BJ (cell line): ENCODE data around the gene RGS14. TPM values are rescaled to one million over a fixed set of nuclear protein-coding genes. Genes with fewer than 3 reads are reported as not detected.

Source experiments
- CTCF ChIA-PET: fragments of 350-600 bp; formaldehyde crosslinking; extraction: SDS; loops from one replicate; lab custom pipeline; 2021; ENCODE audit warnings: antibody characterized with exemption, inconsistent platforms; lab: Yijun Ruan, JAX
- POLR2A ChIA-PET: fragments of 300-600 bp; sonication (Branson Sonifier 250); formaldehyde crosslinking; extraction: SDS; loops from one replicate; lab custom pipeline; 2021; ENCODE audit warnings: antibody characterized with exemption; lab: Charles Lee
- DNase-seq: peaks from one replicate; pipeline ENCODE4 v3.0.0-alpha.2; 2011; ENCODE audit warnings: low read depth
- H3K27me3 ChIP-seq: 2 replicates; pipeline ENCODE4 v1.6.0; 2011; ENCODE audit warnings: low read length; ENCODE audit not compliant: control insufficient read depth, insufficient read depth
- H3K36me3 ChIP-seq: 2 replicates; pipeline ENCODE4 v1.5.1; 2011; ENCODE audit warnings: low read length; ENCODE audit not compliant: control insufficient read depth, insufficient read depth
- H3K4me3 ChIP-seq: 2 replicates; pipeline ENCODE4 v1.5.1; 2011; ENCODE audit warnings: low read depth, mild to moderate bottlenecking, control low read depth, low read length
- polyA plus RNA-seq: library from polyadenylated mRNA; depleted of rRNA; stranded (reverse); fragments of >200 nt; gene quantifications from 2 replicates; pipeline ENCODE4 v1.2.3, GENCODE V29; 2011
- TF ChIP-seq, protein P1 (sequence below): IDR thresholded peaks from 2 replicates; pipeline ENCODE4 v1.5.1; 2011; ENCODE audit warnings: low read depth, mild to moderate bottlenecking, control low read depth, inconsistent platforms, low read length, moderate library complexity; ENCODE audit not compliant: insufficient read depth

RGS14 gene
- polyA plus RNA-seq, 1 experiment: 6.0 TPM

DNA sequence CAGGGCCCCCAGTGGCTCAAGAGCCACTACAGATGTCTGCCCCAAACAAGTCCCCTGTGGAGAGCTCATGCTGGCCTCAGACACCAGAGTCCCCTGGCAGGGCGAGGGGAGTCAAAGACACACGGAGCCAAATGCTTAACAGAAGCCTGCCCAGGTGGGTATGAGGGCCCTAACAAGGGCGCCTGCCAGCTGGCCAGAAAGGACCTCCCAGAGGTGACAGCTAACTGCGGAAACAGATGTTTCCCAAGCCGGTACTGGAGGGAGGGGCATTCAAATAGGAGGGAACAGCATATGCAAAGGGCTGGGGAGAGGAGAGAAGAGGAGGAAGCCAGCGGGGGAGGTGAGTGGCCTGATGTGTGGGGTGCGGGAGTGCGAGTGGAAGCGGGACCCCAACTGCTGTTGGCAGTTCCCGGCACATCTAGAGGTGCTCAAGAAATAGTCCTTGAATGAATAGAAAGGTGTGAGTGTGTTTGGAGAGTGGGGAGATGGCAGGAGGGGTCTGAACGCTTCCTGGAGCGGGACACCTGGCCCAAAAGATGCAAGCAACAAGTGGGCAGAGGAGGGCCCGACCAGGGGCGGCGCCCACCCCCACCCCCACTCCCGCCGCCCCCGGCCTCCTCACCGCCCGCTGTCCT is 46.9 kb upstream of the RGS14 start:
- POLR2A ChIA-PET: no interaction called here
- Histone ChIP-seq H3K27me3 (no peaks in the 10 kb centered on the region), H3K4me3 (peak overlapping the region; percentile 66), H3K36me3 (peaks cover 6% of the 10 kb centered on the region)
- TF ChIP-seq, protein P1, sequence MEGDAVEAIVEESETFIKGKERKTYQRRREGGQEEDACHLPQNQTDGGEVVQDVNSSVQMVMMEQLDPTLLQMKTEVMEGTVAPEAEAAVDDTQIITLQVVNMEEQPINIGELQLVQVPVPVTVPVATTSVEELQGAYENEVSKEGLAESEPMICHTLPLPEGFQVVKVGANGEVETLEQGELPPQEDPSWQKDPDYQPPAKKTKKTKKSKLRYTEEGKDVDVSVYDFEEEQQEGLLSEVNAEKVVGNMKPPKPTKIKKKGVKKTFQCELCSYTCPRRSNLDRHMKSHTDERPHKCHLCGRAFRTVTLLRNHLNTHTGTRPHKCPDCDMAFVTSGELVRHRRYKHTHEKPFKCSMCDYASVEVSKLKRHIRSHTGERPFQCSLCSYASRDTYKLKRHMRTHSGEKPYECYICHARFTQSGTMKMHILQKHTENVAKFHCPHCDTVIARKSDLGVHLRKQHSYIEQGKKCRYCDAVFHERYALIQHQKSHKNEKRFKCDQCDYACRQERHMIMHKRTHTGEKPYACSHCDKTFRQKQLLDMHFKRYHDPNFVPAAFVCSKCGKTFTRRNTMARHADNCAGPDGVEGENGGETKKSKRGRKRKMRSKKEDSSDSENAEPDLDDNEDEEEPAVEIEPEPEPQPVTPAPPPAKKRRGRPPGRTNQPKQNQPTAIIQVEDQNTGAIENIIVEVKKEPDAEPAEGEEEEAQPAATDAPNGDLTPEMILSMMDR: no peak
- CTCF ChIA-PET: interaction anchor here (1.0 to 6.8 kb wide), 13 partner anchors 8 to 239 kb away, joined by 3 to 38 read pairs (median 7); partner anchors contain the start of gene GRK6
- DNase-seq: no peak

DNA sequence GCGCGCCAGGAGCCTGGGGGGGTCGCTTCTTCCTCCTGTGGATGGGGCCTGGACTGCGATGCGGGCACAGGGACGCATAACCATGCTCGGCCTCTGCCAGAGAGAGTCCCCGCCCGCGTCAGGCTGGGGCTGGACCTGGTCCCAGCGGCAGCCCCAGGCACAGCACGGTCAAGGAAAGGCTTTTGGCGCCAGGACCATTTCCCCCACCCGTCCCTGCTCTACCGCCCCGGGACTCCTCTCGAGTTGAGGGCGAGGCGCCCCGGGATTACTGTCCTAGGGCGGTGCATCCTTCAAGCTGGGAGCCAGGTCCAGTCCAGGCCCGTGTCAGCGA is 46.4 kb upstream of the RGS14 start:
- H3K4me3 ChIP-seq: peak overlapping the region; percentile 66
- TF ChIP-seq, protein P1: no peak
- ChIA-PET CTCF (interaction anchor here (3.2 to 6.8 kb wide), 3 partner anchors 142 to 197 kb away, joined by 12 to 38 read pairs (median 34); no protein-coding TSS in a partner anchor), POLR2A (no interaction called here)
- no peak for DNase-seq
- H3K36me3 ChIP-seq: peaks cover 5% of the 10 kb centered on the region
- no peaks in the 10 kb centered on the region for H3K27me3 ChIP-seq

DNA sequence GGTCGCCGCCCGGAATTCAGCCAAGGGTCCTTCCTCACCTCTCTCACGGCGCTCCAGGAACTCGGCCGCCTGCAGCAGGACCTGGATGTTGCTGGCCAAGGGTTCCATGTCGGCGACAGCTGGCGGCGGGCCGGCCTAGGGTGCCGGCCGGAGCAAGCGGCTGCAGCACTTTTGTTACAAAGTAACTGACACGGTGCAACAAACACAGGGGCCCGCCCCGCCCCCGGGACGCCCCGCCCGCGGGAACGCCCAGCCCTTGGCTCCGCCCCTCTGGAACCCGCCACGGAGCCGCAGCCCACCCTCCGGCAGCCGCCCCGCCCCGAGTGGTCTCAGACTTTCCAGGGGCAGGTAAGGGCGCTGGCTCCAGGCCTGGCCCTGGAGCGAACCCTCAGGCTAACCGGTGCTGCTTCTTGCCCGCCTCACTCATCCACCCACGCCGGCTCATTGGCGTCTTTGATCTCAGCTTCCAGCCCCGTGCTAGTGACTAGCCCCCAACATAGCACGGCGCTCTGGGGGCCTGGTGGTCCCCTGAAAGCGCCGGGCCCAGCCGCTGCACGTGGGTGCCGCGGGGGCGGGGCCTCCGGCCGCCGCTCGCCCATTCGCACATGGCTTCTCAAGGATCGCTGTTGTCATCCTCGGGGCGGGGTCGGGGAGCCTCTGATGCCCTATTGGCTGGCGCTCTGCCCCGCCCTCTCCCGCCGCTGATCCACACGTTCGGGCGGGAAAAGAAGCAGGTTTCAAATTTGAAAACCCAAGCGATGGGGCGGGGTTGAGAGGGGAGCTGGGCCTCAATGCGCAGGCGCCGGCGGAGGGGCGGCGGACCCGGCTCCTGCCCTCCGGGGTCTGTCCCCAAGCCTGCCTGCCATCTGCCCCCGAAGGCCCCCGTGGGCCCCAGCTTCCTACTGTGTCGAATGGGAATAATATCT is 45.7 kb upstream of the RGS14 start, which contains the start of gene MXD3:
Gene MXD3, minus strand, starts transcription at position 176 of the 926 bp plus-strand sequence. Its CDS starts 68 bp downstream, at position 108.
- Histone ChIP-seq H3K27me3 (no peaks in the 10 kb centered on the region), H3K36me3 (peaks cover 4% of the 10 kb centered on the region), H3K4me3 (peak within 1 kb of the TSS; percentile 66)
- ChIA-PET CTCF (interaction anchor here (0.6 to 6.8 kb wide), 4 partner anchors 92 to 189 kb away, joined by 3 to 38 read pairs (median 9); no protein-coding TSS in a partner anchor), POLR2A (no interaction called here)
- TF ChIP-seq, protein P1: no peak
- DNase-seq: peak; percentile 62

DNA sequence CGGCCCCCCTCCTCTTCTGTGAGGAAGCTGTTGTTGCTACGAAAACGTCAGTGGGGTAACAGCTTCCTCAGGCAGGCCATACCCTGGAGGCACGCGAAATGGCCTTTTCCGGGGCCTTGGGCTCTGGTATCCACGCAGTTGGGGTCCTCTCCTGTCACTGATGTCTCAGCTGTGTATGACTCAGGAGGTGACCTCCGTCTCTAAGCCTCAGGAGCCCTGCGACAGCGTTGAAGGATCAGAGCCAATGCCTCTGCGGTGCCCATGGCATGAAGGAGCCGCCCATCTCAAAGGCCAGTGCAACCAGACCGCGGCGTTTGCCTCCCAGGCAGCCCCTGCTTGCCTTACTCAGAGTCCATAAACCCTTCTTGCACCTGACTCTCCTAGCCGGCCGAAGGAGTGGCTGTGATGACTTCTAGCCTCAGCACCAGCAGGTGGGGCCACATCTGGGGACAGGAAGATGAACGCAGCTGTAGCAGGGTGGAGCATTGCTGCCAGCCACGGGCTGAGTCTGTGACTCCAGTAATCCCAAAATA is 45.0 kb upstream of the RGS14 start:
- H3K36me3 ChIP-seq: peaks cover 4% of the 10 kb centered on the region
- H3K27me3 ChIP-seq: no peaks in the 10 kb centered on the region
- no peak for DNase-seq
- TF ChIP-seq, protein P1: no peak
- H3K4me3 ChIP-seq: peak overlapping the region; percentile 12; the same call in 1 of the 2 replicates
- ChIA-PET POLR2A (no interaction called here), CTCF (interaction anchor here (0.6 to 6.8 kb wide), 4 partner anchors 91 to 188 kb away, joined by 3 to 38 read pairs (median 9); no protein-coding TSS in a partner anchor)
